ENCODE data around the gene RAD54L.

DNA sequence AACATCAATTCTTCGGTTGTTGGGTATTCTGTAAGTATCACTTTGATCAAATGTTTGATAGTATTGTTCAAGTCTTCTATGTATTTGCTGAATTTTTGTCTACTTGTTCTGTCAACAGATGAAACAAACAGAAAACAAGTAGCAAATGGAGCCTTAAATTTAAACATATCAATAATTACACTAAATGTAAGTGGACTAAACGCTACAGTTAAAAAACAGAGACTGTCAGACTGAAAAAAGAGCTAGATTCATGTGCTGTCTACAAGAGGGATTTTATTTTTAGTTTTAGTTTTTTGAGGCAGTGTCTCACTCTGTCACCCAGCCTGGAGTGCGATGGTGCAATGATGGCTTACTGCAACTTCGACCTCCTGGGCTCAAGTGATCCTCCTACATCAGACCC lies 10.7 kb upstream of the RAD54L start:
- TF ChIP-seq EP300 (IDR thresholded peaks at IDR 0.05): no peak
- TF ChIP-seq POLR2A (IDR thresholded peaks at IDR 0.05; ENCODE audit: low read depth): no peak
- TF ChIP-seq, protein P1, sequence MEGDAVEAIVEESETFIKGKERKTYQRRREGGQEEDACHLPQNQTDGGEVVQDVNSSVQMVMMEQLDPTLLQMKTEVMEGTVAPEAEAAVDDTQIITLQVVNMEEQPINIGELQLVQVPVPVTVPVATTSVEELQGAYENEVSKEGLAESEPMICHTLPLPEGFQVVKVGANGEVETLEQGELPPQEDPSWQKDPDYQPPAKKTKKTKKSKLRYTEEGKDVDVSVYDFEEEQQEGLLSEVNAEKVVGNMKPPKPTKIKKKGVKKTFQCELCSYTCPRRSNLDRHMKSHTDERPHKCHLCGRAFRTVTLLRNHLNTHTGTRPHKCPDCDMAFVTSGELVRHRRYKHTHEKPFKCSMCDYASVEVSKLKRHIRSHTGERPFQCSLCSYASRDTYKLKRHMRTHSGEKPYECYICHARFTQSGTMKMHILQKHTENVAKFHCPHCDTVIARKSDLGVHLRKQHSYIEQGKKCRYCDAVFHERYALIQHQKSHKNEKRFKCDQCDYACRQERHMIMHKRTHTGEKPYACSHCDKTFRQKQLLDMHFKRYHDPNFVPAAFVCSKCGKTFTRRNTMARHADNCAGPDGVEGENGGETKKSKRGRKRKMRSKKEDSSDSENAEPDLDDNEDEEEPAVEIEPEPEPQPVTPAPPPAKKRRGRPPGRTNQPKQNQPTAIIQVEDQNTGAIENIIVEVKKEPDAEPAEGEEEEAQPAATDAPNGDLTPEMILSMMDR (IDR thresholded peaks at IDR 0.05): no peak
- no peak for TF ChIP-seq POLR2AphosphoS5 (IDR thresholded peaks at IDR 0.05)

All from esophagus muscularis mucosa (tissue), 4 donors.